Transverse colon (tissue), 4 donors: Measurements from ENCODE around the gene TNPO2. TPM values are rescaled to one million over a fixed set of nuclear protein-coding genes. Genes with fewer than 3 reads are reported as not detected.

Source experiments
- DNase-seq: peaks from one replicate; pipeline ENCODE4 v3.0.0-alpha.2; 2019
- H3K27ac ChIP-seq, 4 donors: fragments of 200-600 bp; sonication (generic); 2 replicates each; pipeline ENCODE4 v1.5.1; 2016 to 2018; ENCODE audit warnings: inconsistent platforms in 4 of 4
- H3K27me3 ChIP-seq: fragments of 200-600 bp; sonication (generic); 2 replicates; pipeline ENCODE4 v1.5.1; 2017; ENCODE audit warnings: inconsistent platforms
- H3K36me3 ChIP-seq, 4 donors: fragments of 200-600 bp; sonication (generic); 2 replicates each; pipeline ENCODE4 v1.5.1; 2017 to 2019; ENCODE audit warnings: inconsistent platforms in 4 of 4
- H3K4me1 ChIP-seq, 4 donors: fragments of 200-600 bp; sonication (generic); 2 replicates each; pipeline ENCODE4 v1.5.1; 2017 to 2020; ENCODE audit warnings: inconsistent platforms in 4 of 4
- H3K4me3 ChIP-seq, 4 donors: fragments of 200-600 bp; sonication (generic); 1 replicate in 1 of 4; 2 replicates in 3 of 4; pipeline versions ENCODE4 v1.5.1 to v1.6.1; 2017 to 2019; ENCODE audit warnings: inconsistent platforms in 4 of 4
- H3K9me3 ChIP-seq, 2 donors: fragments of 200-600 bp; sonication (generic); 2 replicates each; pipeline ENCODE4 v1.5.1; 2017 to 2019; ENCODE audit warnings: inconsistent platforms in 2 of 2
- CTCF ChIP-seq, 5 experiments: fragments of 200-600 bp in 3 of 5; fragments of 450-650 bp in 2 of 5; sonication (generic) in 3 of 5; IDR thresholded peaks; 1 replicate in 2 of 5; 2 replicates in 3 of 5; pipeline ENCODE4 v1.5.1; 2016 to 2017; ENCODE audit warnings: antibody characterized with exemption in 5 of 5, inconsistent platforms in 3 of 5, mild to moderate bottlenecking in 2 of 5, moderate library complexity in 1 of 5
- EP300 ChIP-seq: sonication (generic); formaldehyde crosslinking; IDR thresholded peaks from one replicate; pipeline ENCODE4 v1.6.1; 2017; ENCODE audit warnings: antibody characterized with exemption, low read depth
- POLR2A ChIP-seq: fragments of 450-650 bp; IDR thresholded peaks from one replicate; pipeline ENCODE4 v1.6.1; 2016; ENCODE audit warnings: antibody characterized with exemption, mild to moderate bottlenecking, moderate library complexity
- POLR2AphosphoS5 ChIP-seq, 3 donors: sonication (generic); formaldehyde crosslinking; IDR thresholded peaks; one replicate each; pipeline ENCODE4 v1.6.1; 2016; ENCODE audit warnings: antibody characterized with exemption in 3 of 3
- WGBS, 2 donors: methylation state at CpG; one replicate each; pipeline ENCODE4 v1.1.5; 2018; ENCODE audit warnings: low coverage in 1 of 2; 5-methylcytosine and 5-hydroxymethylcytosine counted together
- in situ Hi-C, 4 donors: fragments of 200-750 bp; cut with MboI; loops; one replicate each; pipeline versions ENCODE4 v1.15.0 to v1.15.1; 2017; ENCODE audit warnings: low sequenced_read_pairs in 3 of 4, low pct_ligation_motif_present in 1 of 4, low pct_unique_long_range_greater_than_20kb in 1 of 4
- intact Hi-C: fragments of 100-400 bp; cut with DNase I; formaldehyde crosslinking; loops from one replicate; pipeline ENCODE4 v1.15.1; 2023; ENCODE audit warnings: low total_unique reads
- total RNA-seq, 4 donors: library from RNA; depleted of rRNA; stranded (reverse); fragments of >200 nt; gene quantifications; one replicate each; pipeline ENCODE4 v1.1.0, GENCODE V29; 2016

The TNPO2 gene
- total RNA-seq, 4 donors from 2014 or later = 39.2 to 128 (median 62.7) TPM

DNA sequence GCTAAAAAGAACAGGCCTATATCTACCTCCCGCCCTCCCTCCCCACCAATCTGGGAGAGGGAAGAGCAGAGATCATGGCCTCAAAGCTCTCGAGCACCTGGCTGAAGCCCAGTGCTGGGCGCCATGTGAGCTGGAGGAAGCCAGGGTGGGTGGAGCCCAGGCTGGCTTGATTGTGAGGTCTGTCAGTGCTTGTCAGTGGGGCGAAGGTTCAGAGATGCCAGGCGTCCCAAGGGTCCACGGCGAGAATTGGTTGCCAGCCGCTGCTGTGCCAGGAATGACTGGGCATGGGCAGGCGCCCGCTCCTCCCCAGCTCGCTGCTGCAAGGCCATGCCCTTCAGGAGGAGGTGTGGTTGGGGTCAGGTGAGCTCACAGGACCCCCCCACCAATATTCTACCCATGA, 39.4 kb upstream of the TNPO2 start:
- Histone ChIP-seq H3K4me1 (peaks cover 0 to 8% (median 1%) of the 10 kb centered on the region in 4 donors), H3K9me3 (no peaks in the 10 kb centered on the region), H3K4me3 (no peak overlapping the region), H3K36me3 (peaks cover 0 to 7% (median 0%) of the 10 kb centered on the region in 4 donors), H3K27ac (no peak overlapping the region), H3K27me3 (no peaks in the 10 kb centered on the region)
- TF ChIP-seq CTCF (IDR thresholded peaks at IDR 0.05) (no peak), POLR2AphosphoS5 (IDR thresholded peaks at IDR 0.05) (no peak), EP300 (no peak), POLR2A (no peak)
- 98% methylated on average over 11 of the region's 11 CpGs; no CpG with 5 or more reads in 1 of the 2 donors for WGBS, 2 donors
- intact Hi-C loops (no loop called here), in situ Hi-C loops (loop anchor here in 3 of 4 donors (5.0 to 10.0 kb wide), 2 partner anchors 82 to 84 kb away; no protein-coding TSS in a partner anchor)
- no peak for DNase-seq

GRCh38 chr19:12759686-12760085, 36.0 kb upstream of the TNPO2 start:
- no peak overlapping the region for H3K4me3 ChIP-seq
- H3K4me1 ChIP-seq = peaks cover 8 to 12% (median 11%) of the 10 kb centered on the region in 4 donors
- no peak overlapping the region for H3K27ac ChIP-seq
- intact Hi-C loops = no loop called here
- no peak for DNase-seq
- in situ Hi-C loops = loop anchor here (5.0 to 10.0 kb wide), 2 partner anchors 85 to 88 kb away; no protein-coding TSS in a partner anchor
- H3K27me3 ChIP-seq = no peaks in the 10 kb centered on the region
- peaks cover 0 to 7% (median 0%) of the 10 kb centered on the region in 4 donors for H3K36me3 ChIP-seq
- 82 to 89% methylated on average over 6 of the region's 6 CpGs for WGBS, 2 donors
- TF ChIP-seq EP300 (no peak), POLR2A (no peak), CTCF (IDR thresholded peaks at IDR 0.05) (no peak), POLR2AphosphoS5 (IDR thresholded peaks at IDR 0.05) (no peak)
- H3K9me3 ChIP-seq = no peaks in the 10 kb centered on the region

DNA sequence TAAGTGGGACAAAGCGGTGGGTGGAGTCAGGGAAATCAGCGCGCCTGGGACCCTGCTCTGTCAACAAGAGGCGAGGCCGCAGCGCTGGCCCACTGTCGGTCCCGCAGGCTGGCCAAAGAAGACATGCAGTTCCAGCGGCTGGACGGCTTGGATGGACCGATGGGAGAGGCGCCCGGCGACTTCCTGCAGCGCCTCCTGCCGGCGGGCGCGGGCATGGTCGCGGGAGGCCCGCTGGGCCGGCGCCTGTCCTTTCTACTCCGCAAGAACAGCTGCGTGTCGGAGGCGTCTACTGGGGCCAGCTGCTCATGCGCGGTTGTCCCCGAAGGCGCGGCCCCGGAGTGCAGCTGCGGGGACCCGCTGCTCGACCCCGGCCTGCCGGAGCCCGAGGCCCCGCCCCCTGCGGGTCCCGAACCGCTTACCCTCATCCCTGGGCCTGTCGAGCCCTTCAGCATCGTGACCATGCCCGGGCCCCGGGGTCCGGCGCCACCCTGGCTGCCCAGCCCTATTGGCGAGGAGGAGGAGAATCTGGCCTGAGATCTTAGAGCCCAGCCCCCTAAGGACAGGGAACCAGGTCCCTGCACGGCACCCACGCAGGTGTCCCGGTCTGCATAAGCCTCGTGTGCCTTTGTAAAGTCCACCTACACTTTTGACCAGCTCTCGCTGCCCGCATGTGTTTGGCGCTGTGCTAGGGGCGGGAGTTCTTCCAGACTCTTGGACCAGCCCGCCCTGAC, 34.0 kb upstream of the TNPO2 start:
- Histone ChIP-seq H3K4me1 (peaks cover 8 to 12% (median 11%) of the 10 kb centered on the region in 4 donors), H3K9me3 (no peaks in the 10 kb centered on the region), H3K27me3 (peaks cover 4% of the 10 kb centered on the region), H3K4me3 (peak overlapping the region in 3 of 4 donors; percentile 10 to 53 (median 26)), H3K36me3 (peaks cover 0 to 3% (median 0%) of the 10 kb centered on the region in 4 donors), H3K27ac (peak overlapping the region; percentile 26 to 60 (median 45))
- peak; percentile 80 for DNase-seq
- intact Hi-C loops (no loop called here), in situ Hi-C loops (loop anchor here in 1 of 4 donors (10.0 kb wide), 1 partner anchor 87 kb away; no protein-coding TSS in a partner anchor)
- WGBS, 2 donors = 8 to 83% methylated on average over 1 to 46 of the region's 60 CpGs
- peak; percentile 88 to 97 (median 92) for TF ChIP-seq CTCF (IDR thresholded peaks at IDR 0.05)
- TF ChIP-seq POLR2AphosphoS5 (IDR thresholded peaks at IDR 0.05) = peak in 1 of 3 donors; percentile 32
- no peak for TF ChIP-seq EP300
- peak; percentile 16 for TF ChIP-seq POLR2A

DNA sequence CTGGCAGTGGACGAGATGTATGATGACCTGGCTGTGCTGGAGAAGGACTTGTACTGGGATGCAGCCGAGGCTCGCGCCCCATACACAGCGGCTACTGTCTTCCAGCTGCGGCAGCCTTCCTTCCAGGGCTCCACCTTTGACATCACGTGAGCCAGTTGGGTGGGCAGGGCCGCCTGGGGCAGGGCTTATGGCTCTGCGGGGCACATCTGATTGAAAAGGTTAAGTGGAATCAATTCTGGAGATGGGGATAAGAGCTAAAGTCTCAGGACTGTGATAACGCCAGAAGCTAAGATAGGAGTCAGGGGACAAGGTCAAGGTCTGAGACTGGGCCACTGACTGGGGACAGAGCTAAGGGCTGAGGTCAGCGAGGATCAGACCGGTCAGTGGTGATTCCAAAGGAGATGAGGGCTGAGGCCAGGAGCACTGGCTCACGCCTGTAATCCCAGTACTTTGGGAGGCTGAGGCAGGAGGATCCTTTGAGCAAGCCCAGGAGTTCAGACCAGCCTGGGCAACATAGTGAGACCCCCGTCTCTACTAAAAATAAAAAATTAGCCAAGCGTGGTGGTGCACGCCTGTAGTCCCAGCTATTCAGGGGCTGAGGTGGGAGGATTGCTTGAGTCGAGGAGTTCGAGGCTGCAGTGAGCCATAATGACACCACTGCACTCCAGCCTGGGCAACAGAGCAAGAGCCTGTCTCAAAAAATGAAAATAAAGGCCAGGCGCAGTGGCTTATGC, 32.6 kb upstream of the TNPO2 start:
- Histone ChIP-seq H3K9me3 (no peaks in the 10 kb centered on the region), H3K27me3 (peaks cover 15% of the 10 kb centered on the region), H3K27ac (no peak overlapping the region), H3K4me1 (peaks cover 8 to 12% (median 11%) of the 10 kb centered on the region in 4 donors), H3K36me3 (no peaks in the 10 kb centered on the region), H3K4me3 (no peak overlapping the region)
- 71 to 83% methylated on average over 4 to 19 of the region's 19 CpGs for WGBS, 2 donors
- in situ Hi-C loops (loop anchor here in 1 of 4 donors (10.0 kb wide), 1 partner anchor 88 kb away; no protein-coding TSS in a partner anchor), intact Hi-C loops (no loop called here)
- TF ChIP-seq POLR2A (no peak), EP300 (no peak), POLR2AphosphoS5 (IDR thresholded peaks at IDR 0.05) (no peak), CTCF (IDR thresholded peaks at IDR 0.05) (no peak)
- DNase-seq = no peak
